ENCODE results near the gene LRRC26. TPM values are rescaled to one million over a fixed set of nuclear protein-coding genes. Genes with fewer than 3 reads are reported as not detected.

The LRRC26 gene
- total and polyA plus RNA-seq, 2 of the 13 experiments (the other 11 are each of a cell fraction or from before 2014, with no cell fraction given), result not detected

GRCh38 chr9:137129456-137130175, 40.2 kb downstream of the LRRC26 start (continued):
- TF ChIP-seq PTBP1 (IDR thresholded peaks at IDR 0.05; ENCODE audit: low read depth, low read length, poor library complexity, severe bottlenecking), result no peak
- 0 out of 2 replicates have a peak, but pooled peaks have one; percentile 9 for TF ChIP-seq IRF1 (CRISPR knock-in tag; IDR thresholded peaks at IDR 0.05; ENCODE audit: low read depth)
- TF ChIP-seq ATF7 (IDR thresholded peaks at IDR 0.05), result no peak
- TF ChIP-seq ATF7 (CRISPR knock-in tag; IDR thresholded peaks at IDR 0.05), result 0 out of 2 replicates have a peak, but pooled peaks have one; percentile 17
- 0 out of 2 replicates have a peak, but pooled peaks have one; percentile 34 for TF ChIP-seq KDM5A (IDR thresholded peaks at IDR 0.05; ENCODE audit: borderline replicate concordance, low read length)
- TF ChIP-seq MYC (CRISPR knock-in tag; IDR thresholded peaks at IDR 0.05; ENCODE audit: borderline replicate concordance), result peak; percentile 85; the same call in 1 of the 2 replicates
- TF ChIP-seq ZNF430 (CRISPR knock-in tag; IDR thresholded peaks at IDR 0.05), result peak; percentile 78
- TF ChIP-seq KLF11 (CRISPR knock-in tag; IDR thresholded peaks at IDR 0.05), result no peak
- TF ChIP-seq MXD4 (CRISPR knock-in tag; IDR thresholded peaks at IDR 0.05), result no peak; the same call in 1 of the 2 replicates
- no peak for TF ChIP-seq ZNF839 (CRISPR knock-in tag; IDR thresholded peaks at IDR 0.05; ENCODE audit: borderline replicate concordance)
- TF ChIP-seq SP2 (CRISPR knock-in tag; IDR thresholded peaks at IDR 0.05), result peak; percentile 58
- TF ChIP-seq, protein P1, sequence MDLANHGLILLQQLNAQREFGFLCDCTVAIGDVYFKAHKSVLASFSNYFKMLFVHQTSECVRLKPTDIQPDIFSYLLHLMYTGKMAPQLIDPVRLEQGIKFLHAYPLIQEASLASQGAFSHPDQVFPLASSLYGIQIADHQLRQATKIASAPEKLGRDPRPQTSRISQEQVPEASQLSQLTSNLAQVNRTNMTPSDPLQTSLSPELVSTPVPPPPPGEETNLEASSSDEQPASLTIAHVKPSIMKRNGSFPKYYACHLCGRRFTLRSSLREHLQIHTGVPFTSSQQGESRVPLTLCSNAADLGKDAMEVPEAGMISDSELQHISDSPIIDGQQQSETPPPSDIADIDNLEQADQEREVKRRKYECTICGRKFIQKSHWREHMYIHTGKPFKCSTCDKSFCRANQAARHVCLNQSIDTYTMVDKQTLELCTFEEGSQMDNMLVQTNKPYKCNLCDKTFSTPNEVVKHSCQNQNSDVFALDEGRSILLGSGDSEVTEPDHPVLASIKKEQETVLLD (CRISPR knock-in tag; IDR thresholded peaks at IDR 0.05; ENCODE audit: low read depth), result peak; percentile 62; the same call in 1 of the 2 replicates
- no peak for TF ChIP-seq ZBTB37 (CRISPR knock-in tag; IDR thresholded peaks at IDR 0.05)
- no peak for TF ChIP-seq ZC3H4 (CRISPR knock-in tag; IDR thresholded peaks at IDR 0.05; ENCODE audit: borderline replicate concordance)
- TF ChIP-seq, protein P2, sequence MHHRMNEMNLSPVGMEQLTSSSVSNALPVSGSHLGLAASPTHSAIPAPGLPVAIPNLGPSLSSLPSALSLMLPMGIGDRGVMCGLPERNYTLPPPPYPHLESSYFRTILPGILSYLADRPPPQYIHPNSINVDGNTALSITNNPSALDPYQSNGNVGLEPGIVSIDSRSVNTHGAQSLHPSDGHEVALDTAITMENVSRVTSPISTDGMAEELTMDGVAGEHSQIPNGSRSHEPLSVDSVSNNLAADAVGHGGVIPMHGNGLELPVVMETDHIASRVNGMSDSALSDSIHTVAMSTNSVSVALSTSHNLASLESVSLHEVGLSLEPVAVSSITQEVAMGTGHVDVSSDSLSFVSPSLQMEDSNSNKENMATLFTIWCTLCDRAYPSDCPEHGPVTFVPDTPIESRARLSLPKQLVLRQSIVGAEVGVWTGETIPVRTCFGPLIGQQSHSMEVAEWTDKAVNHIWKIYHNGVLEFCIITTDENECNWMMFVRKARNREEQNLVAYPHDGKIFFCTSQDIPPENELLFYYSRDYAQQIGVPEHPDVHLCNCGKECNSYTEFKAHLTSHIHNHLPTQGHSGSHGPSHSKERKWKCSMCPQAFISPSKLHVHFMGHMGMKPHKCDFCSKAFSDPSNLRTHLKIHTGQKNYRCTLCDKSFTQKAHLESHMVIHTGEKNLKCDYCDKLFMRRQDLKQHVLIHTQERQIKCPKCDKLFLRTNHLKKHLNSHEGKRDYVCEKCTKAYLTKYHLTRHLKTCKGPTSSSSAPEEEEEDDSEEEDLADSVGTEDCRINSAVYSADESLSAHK (CRISPR knock-in tag; IDR thresholded peaks at IDR 0.05; ENCODE audit: borderline replicate concordance), result no peak
- TF ChIP-seq DPF2 (CRISPR knock-in tag; IDR thresholded peaks at IDR 0.05; ENCODE audit: borderline replicate concordance, low read depth), result no peak
- peak; percentile 80; the same call in 1 of the 2 replicates for TF ChIP-seq KMT2A (CRISPR knock-in tag; IDR thresholded peaks at IDR 0.05)
- TF ChIP-seq MEIS1 (CRISPR knock-in tag; IDR thresholded peaks at IDR 0.05; ENCODE audit: borderline replicate concordance), result peak; percentile 39; the same call in 1 of the 2 replicates
- TF ChIP-seq ZBTB26 (CRISPR knock-in tag; IDR thresholded peaks at IDR 0.05; ENCODE audit: borderline replicate concordance), result 0 out of 2 replicates have a peak, but pooled peaks have one; percentile 55
- TF ChIP-seq ZNF780A (CRISPR knock-in tag; IDR thresholded peaks at IDR 0.05), result no peak
- no peak; the same call in 1 of the 2 replicates for TF ChIP-seq NFKBIZ (CRISPR knock-in tag; IDR thresholded peaks at IDR 0.05)
- TF ChIP-seq ZFP37 (CRISPR knock-in tag; IDR thresholded peaks at IDR 0.05; ENCODE audit: borderline replicate concordance), result no peak

All from HepG2 (cell line).